Lower lobe of right lung (tissue), 2 donors: ENCODE results near the gene IL25. TPM values are rescaled to one million over a fixed set of nuclear protein-coding genes. Genes with fewer than 3 reads are reported as not detected.

Source experiments
- ATAC-seq, 2 donors: fragments of 200-7000 bp; cut with Tn5 transposase; one replicate each; pipeline ENCODE4 v1.9.1; 2020 to 2022; ENCODE audit warnings: mild to moderate bottlenecking in 2 of 2, moderate library complexity in 2 of 2
- DNase-seq: peaks from one replicate; pipeline ENCODE4 v3.0.0-alpha.2; 2020
- H3K27ac ChIP-seq: fragments of 200-600 bp; one replicate; pipeline ENCODE4 v1.8.0; 2022
- H3K27me3 ChIP-seq: fragments of 200-600 bp; one replicate; pipeline ENCODE4 v1.8.0; 2022; ENCODE audit warnings: low read depth
- H3K36me3 ChIP-seq: fragments of 200-600 bp; one replicate; pipeline ENCODE4 v1.8.0; 2022; ENCODE audit warnings: mild to moderate bottlenecking
- H3K4me1 ChIP-seq: fragments of 200-600 bp; one replicate; pipeline ENCODE4 v1.8.0; 2022
- H3K4me3 ChIP-seq: fragments of 200-600 bp; one replicate; pipeline ENCODE4 v1.8.0; 2022; ENCODE audit warnings: mild to moderate bottlenecking
- H3K9me3 ChIP-seq: fragments of 200-600 bp; one replicate; pipeline ENCODE4 v1.8.0; 2022
- CTCF ChIP-seq: fragments of 200-600 bp; IDR thresholded peaks from one replicate; pipeline ENCODE4 v1.8.0; 2022; ENCODE audit warnings: antibody characterized with exemption, mild to moderate bottlenecking
- intact Hi-C: fragments of 100-400 bp; cut with DNase I; formaldehyde crosslinking; loops from one replicate; pipeline ENCODE4 v1.11.0; 2022
- total RNA-seq: library from RNA; stranded (reverse); fragmentation: NEBNext Ultra II Directional; extraction: Animal tissue kit (Norgen Biotek cat#: 25700); gene quantifications from one replicate; pipeline ENCODE4 v1.2.1, GENCODE V29; 2021
- donor health status: DM: no; HTN: yes; CAD: no; lungs with severe emphysema.

Gene IL25
- total RNA-seq, 1 donor from 2014 or later, result not detected

GRCh38 chr14:23365036-23365731, 7.4 kb upstream of the IL25 start, which contains the start of gene EFS:
EFS (minus strand) TSS chr14:23365172; CDS start chr14:23365025, 147 bp downstream.
- no peaks in the 10 kb centered on the region for H3K36me3 ChIP-seq
- H3K27ac ChIP-seq, result peak within 1 kb of the TSS; percentile 84
- TF ChIP-seq CTCF, result no peak
- peaks cover 6% of the 10 kb centered on the region for H3K4me1 ChIP-seq
- intact Hi-C loops, result no loop called here
- peaks cover 29% of the 10 kb centered on the region for H3K27me3 ChIP-seq
- no peaks in the 10 kb centered on the region for H3K9me3 ChIP-seq
- H3K4me3 ChIP-seq, result peak within 1 kb of the TSS; percentile 57
- DNase-seq (no peak), ATAC-seq (peak; percentile 66 to 73)

- no peak for TF ChIP-seq CTCF
- no peak for DNase-seq
- ATAC-seq, result peak; percentile 82 to 85
- Histone ChIP-seq H3K27me3 (peaks cover 32% of the 10 kb centered on the region), H3K9me3 (no peaks in the 10 kb centered on the region), H3K4me1 (peaks cover 6% of the 10 kb centered on the region), H3K27ac (peak overlapping the region; percentile 84), H3K36me3 (no peaks in the 10 kb centered on the region), H3K4me3 (peak overlapping the region; percentile 57)
- intact Hi-C loops, result no loop called here
Measured at GRCh38 chr14:23365732-23366425, 6.7 kb upstream of the IL25 start.

GRCh38 chr14:23366426-23366921, 6.1 kb upstream of the IL25 start:
- intact Hi-C loops, result no loop called here
- H3K4me1 ChIP-seq, result peaks cover 6% of the 10 kb centered on the region
- ATAC-seq, result peak; percentile 74 to 75

GRCh38 chr14:23370221-23370620, 2.4 kb upstream of the IL25 start:
- TF ChIP-seq CTCF, result no peak
- H3K27me3 ChIP-seq, result peaks cover 21% of the 10 kb centered on the region
- no peak overlapping the region for H3K4me3 ChIP-seq
- intact Hi-C loops, result no loop called here
- no peak overlapping the region for H3K27ac ChIP-seq
- no peaks in the 10 kb centered on the region for H3K36me3 ChIP-seq
- ATAC-seq (no peak), DNase-seq (no peak)
- no peaks in the 10 kb centered on the region for H3K9me3 ChIP-seq
- no peaks in the 10 kb centered on the region for H3K4me1 ChIP-seq

More at GRCh38 chr14:23366426-23366921, 6.1 kb upstream of the IL25 start:
- Histone ChIP-seq H3K4me3 (peak overlapping the region; percentile 57), H3K36me3 (no peaks in the 10 kb centered on the region), H3K9me3 (no peaks in the 10 kb centered on the region), H3K27me3 (peaks cover 34% of the 10 kb centered on the region), H3K27ac (peak overlapping the region; percentile 69)
- TF ChIP-seq CTCF, result no peak
- peak; percentile 72 for DNase-seq

- ATAC-seq (no peak), DNase-seq (no peak)
- H3K4me1 ChIP-seq, result no peaks in the 10 kb centered on the region
- H3K4me3 ChIP-seq, result no peak overlapping the region
- no peaks in the 10 kb centered on the region for H3K36me3 ChIP-seq
- TF ChIP-seq CTCF, result no peak
- peaks cover 6% of the 10 kb centered on the region for H3K27me3 ChIP-seq
- no peak overlapping the region for H3K27ac ChIP-seq
- intact Hi-C loops, result no loop called here
- no peaks in the 10 kb centered on the region for H3K9me3 ChIP-seq
Measured at GRCh38 chr14:23371865-23372264, 744 bp upstream of the IL25 start.
